HG03103 (cell line): ENCODE results near the gene TENM4.

Experiments
- ATAC-seq: cut with Tn5 transposase; IDR thresholded peaks from one replicate; pipeline ENCODE4 v1.9.1; 2021; ENCODE audit warnings: low read depth; ENCODE audit not compliant: unreplicated experiment

The TENM4 gene

GRCh38 chr11:78607696-78608095 lies 833.1 kb downstream of the TENM4 start:
- no peak for ATAC-seq

DNA sequence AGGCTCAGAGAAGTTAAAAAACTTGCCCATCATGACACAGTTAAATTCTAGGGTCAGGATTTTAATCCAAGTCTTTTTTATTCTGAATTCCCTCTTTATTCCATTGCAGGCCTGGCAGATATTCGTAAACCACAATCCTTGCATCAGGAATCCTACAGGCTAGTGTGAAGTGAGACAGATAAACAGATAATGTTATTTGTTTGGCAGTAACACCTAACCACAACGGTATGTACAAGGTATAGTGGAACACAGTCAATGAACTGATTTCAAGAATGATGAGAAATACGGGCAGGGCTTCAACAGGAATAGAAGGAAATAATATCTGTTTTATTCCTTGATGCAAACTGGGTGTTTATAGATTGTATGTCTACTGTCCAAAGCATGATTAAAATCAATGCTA lies 834.2 kb downstream of the TENM4 start:
- ATAC-seq, result no peak

- ATAC-seq, result no peak
Measured at GRCh38 chr11:78605296-78605695, 835.5 kb downstream of the TENM4 start.

DNA sequence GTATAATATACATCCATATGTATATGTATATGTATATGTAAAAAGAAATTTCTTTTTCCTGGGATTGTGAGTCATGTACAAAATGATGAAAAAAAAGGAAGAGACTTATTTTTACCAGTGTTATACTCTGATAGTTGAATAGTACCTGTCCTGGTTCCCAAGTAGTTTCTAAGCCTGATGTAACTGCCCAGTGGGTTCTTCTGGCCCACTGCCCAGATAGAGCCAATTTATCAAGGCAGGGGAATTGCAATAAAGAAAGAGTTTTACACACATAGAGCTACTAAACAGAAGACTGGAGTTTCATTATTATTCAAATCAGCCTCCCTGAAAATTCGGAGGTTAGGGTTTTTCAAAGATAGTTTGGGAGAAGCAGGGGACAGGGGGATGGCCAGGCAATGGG lies 837.0 kb downstream of the TENM4 start:
- ATAC-seq, result no peak
